Measurements from ENCODE around the gene OR2J1. TPM values are rescaled to one million over a fixed set of nuclear protein-coding genes. Genes with fewer than 3 reads are reported as not detected.

OR2J1 gene
- polyA plus RNA-seq, 1 of the 3 experiments (the other 2 are of a cell fraction): not detected

GRCh38 chr6:29130644-29131043, 31.4 kb downstream of the OR2J1 start:
- ChIA-PET POLR2A (no interaction called here), CTCF (no interaction called here)
- Histone ChIP-seq H3K9me2 (no peaks in the 10 kb centered on the region), H2AFZ (ENCODE audit: low read depth) (no peak overlapping the region), H3K27ac (ENCODE audit: low read depth in 2 of 2, low read length in 1 of 2) (no peak overlapping the region), H3F3A (replicated peaks; ENCODE audit: insufficient read depth) (no peaks in the 10 kb centered on the region), H3K9me3 (no peaks in the 10 kb centered on the region), H3K4me3 (ENCODE audit: low read depth in 2 of 2, low read length in 1 of 2) (no peak overlapping the region), H3K4me1 (ENCODE audit: control insufficient read depth in 1 of 2, insufficient read depth in 2 of 2, low read depth in 1 of 2, low read length in 1 of 2) (no peaks in the 10 kb centered on the region), H4K20me1 (ENCODE audit: insufficient read depth) (no peaks in the 10 kb centered on the region), H3K36me3 (replicated peaks in 1 of 2; ENCODE audit: control insufficient read depth in 1 of 2, insufficient read depth in 2 of 2, low read length in 1 of 2) (no peaks in the 10 kb centered on the region), H3K79me2 (ENCODE audit: insufficient read depth) (no peaks in the 10 kb centered on the region), H3K4me2 (no peak overlapping the region), H3K9ac (no peak overlapping the region), H3K27me3 (ENCODE audit: insufficient read depth) (no peaks in the 10 kb centered on the region; the same call in 1 of the 2 replicates)
- TF ChIP-seq MAX (IDR thresholded peaks at IDR 0.05; ENCODE audit: low read depth) (no peak), GATA2 (CRISPR knock-in tag; IDR thresholded peaks at IDR 0.05) (no peak)
- WGBS (ENCODE audit: low lambda C conversion rate): 0% methylated on average over 4 of the region's 4 CpGs
- DNase-seq: no peak

- ChIA-PET CTCF (no interaction called here), POLR2A (no interaction called here)
- H3K9me3 ChIP-seq: no peaks in the 10 kb centered on the region
- no peak overlapping the region for H3K9ac ChIP-seq
- H3K27ac ChIP-seq (ENCODE audit: low read depth in 2 of 2, low read length in 1 of 2): no peak overlapping the region
- no peak overlapping the region for H2AFZ ChIP-seq (ENCODE audit: low read depth)
- no peak overlapping the region for H3K4me2 ChIP-seq
- no peaks in the 10 kb centered on the region; the same call in 1 of the 2 replicates for H3K27me3 ChIP-seq (ENCODE audit: insufficient read depth)
- H3K4me3 ChIP-seq (ENCODE audit: low read depth in 2 of 2, low read length in 1 of 2): no peak overlapping the region
- no peak for DNase-seq
- H4K20me1 ChIP-seq (ENCODE audit: insufficient read depth): no peaks in the 10 kb centered on the region
- WGBS (ENCODE audit: low lambda C conversion rate): 0% methylated on average over 2 of the region's 2 CpGs
- no peaks in the 10 kb centered on the region for H3K9me2 ChIP-seq
- H3F3A ChIP-seq (replicated peaks; ENCODE audit: insufficient read depth): no peaks in the 10 kb centered on the region
- H3K79me2 ChIP-seq (ENCODE audit: insufficient read depth): no peaks in the 10 kb centered on the region
- H3K36me3 ChIP-seq (replicated peaks in 1 of 2; ENCODE audit: control insufficient read depth in 1 of 2, insufficient read depth in 2 of 2, low read length in 1 of 2): no peaks in the 10 kb centered on the region
- TF ChIP-seq USF2 (IDR thresholded peaks at IDR 0.05; ENCODE audit: borderline replicate concordance, low read depth, low read length): no peak
- no peak for TF ChIP-seq CTCF (IDR thresholded peaks at IDR 0.05)
- TF ChIP-seq EZH2phosphoT487 (IDR thresholded peaks at IDR 0.05; ENCODE audit: borderline replicate concordance, low read depth): no peak
- TF ChIP-seq RFX5 (IDR thresholded peaks at IDR 0.05; ENCODE audit: low read length): no peak
- no peak for TF ChIP-seq EP300 (IDR thresholded peaks at IDR 0.05; ENCODE audit: borderline replicate concordance in 1 of 2, low read depth in 1 of 2, low read length in 1 of 2)
- TF ChIP-seq GATA2 (CRISPR knock-in tag; IDR thresholded peaks at IDR 0.05): no peak
- TF ChIP-seq SMC3 (IDR thresholded peaks at IDR 0.05; ENCODE audit: low read depth, low read length): no peak
- TF ChIP-seq ZBTB33 (IDR thresholded peaks at IDR 0.05; ENCODE audit: borderline replicate concordance, low read depth): no peak
- TF ChIP-seq TEAD4 (IDR thresholded peaks at IDR 0.05; ENCODE audit: borderline replicate concordance, insufficient read depth): no peak
- TF ChIP-seq NRF1 (IDR thresholded peaks at IDR 0.05; ENCODE audit: low read depth, low read length): no peak
- no peaks in the 10 kb centered on the region for H3K4me1 ChIP-seq (ENCODE audit: control insufficient read depth in 1 of 2, insufficient read depth in 2 of 2, low read depth in 1 of 2, low read length in 1 of 2)
These were observed 32.4 kb downstream of the OR2J1 start for GRCh38 chr6:29131691-29132090.

All from SK-N-SH (cell line).